Measurements from ENCODE around the gene VAT1L.

The VAT1L gene

DNA sequence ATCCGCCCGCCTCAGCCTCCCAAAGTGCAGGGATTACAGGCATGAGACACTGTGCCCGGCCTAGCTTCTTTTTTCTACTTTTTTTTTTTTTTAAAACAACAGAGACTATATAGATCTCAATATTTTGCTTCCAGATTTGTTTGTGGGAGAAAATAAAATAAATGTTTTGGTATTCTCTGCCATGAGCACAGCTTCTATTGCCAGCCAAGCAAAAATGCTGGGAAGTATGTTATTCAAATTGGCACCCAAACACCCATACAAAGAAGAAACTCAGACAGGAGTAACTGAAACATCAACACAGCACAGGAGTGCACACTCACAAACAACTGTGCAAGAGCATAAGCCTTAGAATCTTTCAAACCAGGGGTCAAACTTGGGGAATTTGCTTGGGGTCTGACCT, 196.7 kb downstream of the VAT1L start:
- Histone ChIP-seq H3K9me2 (replicated peaks; ENCODE audit: insufficient read depth, low read length) (no peaks in the 10 kb centered on the region), H3K27me3 (replicated peaks; ENCODE audit: insufficient read depth, low read length) (no peaks in the 10 kb centered on the region), H3F3A (ENCODE audit: insufficient read depth, low read length) (no peaks in the 10 kb centered on the region), H3K4me2 (ENCODE audit: low read depth, low read length) (no peak overlapping the region), H4K20me1 (ENCODE audit: insufficient read depth, low read length) (no peaks in the 10 kb centered on the region), H3K27ac (ENCODE audit: low read length) (no peak overlapping the region), H3K9me3 (replicated peaks; ENCODE audit: insufficient read depth, low read length) (no peaks in the 10 kb centered on the region), H3K4me3 (ENCODE audit: low read length) (no peak overlapping the region), H3K9ac (ENCODE audit: low read length) (no peak overlapping the region), H3K79me2 (ENCODE audit: low read length) (no peaks in the 10 kb centered on the region), H3K36me3 (replicated peaks; ENCODE audit: insufficient read depth, low read length) (no peaks in the 10 kb centered on the region), H2AFZ (ENCODE audit: low read length) (no peak overlapping the region), H3K4me1 (ENCODE audit: low read length) (no peaks in the 10 kb centered on the region)
- no peak for DNase-seq
- TF ChIP-seq, protein P1, sequence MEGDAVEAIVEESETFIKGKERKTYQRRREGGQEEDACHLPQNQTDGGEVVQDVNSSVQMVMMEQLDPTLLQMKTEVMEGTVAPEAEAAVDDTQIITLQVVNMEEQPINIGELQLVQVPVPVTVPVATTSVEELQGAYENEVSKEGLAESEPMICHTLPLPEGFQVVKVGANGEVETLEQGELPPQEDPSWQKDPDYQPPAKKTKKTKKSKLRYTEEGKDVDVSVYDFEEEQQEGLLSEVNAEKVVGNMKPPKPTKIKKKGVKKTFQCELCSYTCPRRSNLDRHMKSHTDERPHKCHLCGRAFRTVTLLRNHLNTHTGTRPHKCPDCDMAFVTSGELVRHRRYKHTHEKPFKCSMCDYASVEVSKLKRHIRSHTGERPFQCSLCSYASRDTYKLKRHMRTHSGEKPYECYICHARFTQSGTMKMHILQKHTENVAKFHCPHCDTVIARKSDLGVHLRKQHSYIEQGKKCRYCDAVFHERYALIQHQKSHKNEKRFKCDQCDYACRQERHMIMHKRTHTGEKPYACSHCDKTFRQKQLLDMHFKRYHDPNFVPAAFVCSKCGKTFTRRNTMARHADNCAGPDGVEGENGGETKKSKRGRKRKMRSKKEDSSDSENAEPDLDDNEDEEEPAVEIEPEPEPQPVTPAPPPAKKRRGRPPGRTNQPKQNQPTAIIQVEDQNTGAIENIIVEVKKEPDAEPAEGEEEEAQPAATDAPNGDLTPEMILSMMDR (IDR thresholded peaks at IDR 0.05; ENCODE audit: low read length) = no peak
- TF ChIP-seq EZH2phosphoT487 (IDR thresholded peaks at IDR 0.05; ENCODE audit: low read length) (no peak), EZH2 (optimal IDR thresholded peaks at IDR 0.05; ENCODE audit: low read depth, low read length) (no peak)

DNA sequence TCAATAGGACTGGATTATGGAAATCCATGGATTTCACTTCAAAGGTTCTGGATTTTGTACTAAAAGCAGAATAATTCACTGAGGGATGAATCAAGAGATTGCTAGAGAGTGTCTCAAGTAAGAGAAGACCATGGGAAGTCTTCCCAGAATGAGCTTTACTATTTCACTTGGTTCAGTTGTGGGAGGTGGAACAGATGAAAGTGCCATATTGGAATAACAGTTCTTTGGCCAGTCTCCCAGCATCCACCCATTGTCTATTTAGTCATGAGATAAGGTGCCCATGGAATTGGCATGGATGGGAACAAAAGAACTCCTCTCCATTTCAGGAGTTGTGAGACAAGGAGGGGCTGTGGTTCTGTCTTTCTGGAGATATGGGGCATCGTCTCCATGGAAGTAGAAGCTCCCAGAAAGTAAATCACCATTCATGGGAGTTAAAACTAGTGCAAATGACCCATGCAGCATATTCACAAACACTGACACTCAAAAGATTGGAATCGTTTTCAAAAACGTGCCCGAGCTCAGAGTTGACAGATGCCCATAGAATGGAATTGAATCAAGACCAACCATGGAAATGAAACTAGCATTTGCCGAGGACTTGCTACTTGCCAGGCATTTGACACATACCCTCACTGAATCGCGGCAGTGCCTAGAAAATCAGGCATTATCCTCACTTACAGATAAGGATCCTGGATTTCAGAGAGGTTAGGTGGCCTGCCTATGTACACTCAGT, 197.8 kb downstream of the VAT1L start:
- Histone ChIP-seq H3K9me3 (replicated peaks; ENCODE audit: insufficient read depth, low read length) (no peaks in the 10 kb centered on the region), H2AFZ (ENCODE audit: low read length) (no peak overlapping the region), H3K4me2 (ENCODE audit: low read depth, low read length) (no peak overlapping the region), H3K4me1 (ENCODE audit: low read length) (no peaks in the 10 kb centered on the region), H3K9me2 (replicated peaks; ENCODE audit: insufficient read depth, low read length) (no peaks in the 10 kb centered on the region), H3K79me2 (ENCODE audit: low read length) (no peaks in the 10 kb centered on the region), H3K4me3 (ENCODE audit: low read length) (no peak overlapping the region), H3K27ac (ENCODE audit: low read length) (no peak overlapping the region), H3F3A (ENCODE audit: insufficient read depth, low read length) (no peaks in the 10 kb centered on the region), H3K36me3 (replicated peaks; ENCODE audit: insufficient read depth, low read length) (no peaks in the 10 kb centered on the region), H4K20me1 (ENCODE audit: insufficient read depth, low read length) (no peaks in the 10 kb centered on the region), H3K9ac (ENCODE audit: low read length) (no peak overlapping the region), H3K27me3 (replicated peaks; ENCODE audit: insufficient read depth, low read length) (no peaks in the 10 kb centered on the region)
- DNase-seq = no peak
- TF ChIP-seq EZH2 (optimal IDR thresholded peaks at IDR 0.05; ENCODE audit: low read depth, low read length) (no peak), EZH2phosphoT487 (IDR thresholded peaks at IDR 0.05; ENCODE audit: low read length) (no peak)
- TF ChIP-seq, protein P1 (IDR thresholded peaks at IDR 0.05; ENCODE audit: low read length) = no peak

GRCh38 chr16:77987810-77988209, 199.4 kb downstream of the VAT1L start:
- Histone ChIP-seq H3F3A (ENCODE audit: insufficient read depth, low read length) (no peaks in the 10 kb centered on the region), H3K9ac (ENCODE audit: low read length) (no peak overlapping the region)

More at GRCh38 chr16:77987810-77988209, 199.4 kb downstream of the VAT1L start:
- Histone ChIP-seq H2AFZ (ENCODE audit: low read length) (no peak overlapping the region), H3K27ac (ENCODE audit: low read length) (no peak overlapping the region), H3K9me3 (replicated peaks; ENCODE audit: insufficient read depth, low read length) (no peaks in the 10 kb centered on the region), H3K4me1 (ENCODE audit: low read length) (no peaks in the 10 kb centered on the region), H3K27me3 (replicated peaks; ENCODE audit: insufficient read depth, low read length) (no peaks in the 10 kb centered on the region), H3K36me3 (replicated peaks; ENCODE audit: insufficient read depth, low read length) (no peaks in the 10 kb centered on the region), H3K4me3 (ENCODE audit: low read length) (no peak overlapping the region), H4K20me1 (ENCODE audit: insufficient read depth, low read length) (no peaks in the 10 kb centered on the region), H3K4me2 (ENCODE audit: low read depth, low read length) (no peak overlapping the region), H3K9me2 (replicated peaks; ENCODE audit: insufficient read depth, low read length) (no peaks in the 10 kb centered on the region), H3K79me2 (ENCODE audit: low read length) (no peaks in the 10 kb centered on the region)
- TF ChIP-seq, protein P1 (IDR thresholded peaks at IDR 0.05; ENCODE audit: low read length) = no peak
- TF ChIP-seq EZH2 (optimal IDR thresholded peaks at IDR 0.05; ENCODE audit: low read depth, low read length) = no peak
- no peak for TF ChIP-seq EZH2phosphoT487 (IDR thresholded peaks at IDR 0.05; ENCODE audit: low read length)
- DNase-seq = no peak
